OCI-LY1 (cell line): ENCODE measurements around the gene PRUNE2.
"Not testable (repeated sequence)": the region's sequence is repeated elsewhere in the genome, so short reads cannot be mapped to it uniquely, and the experiment has no call there.

Experiments
- H2AFZ ChIP-seq: fragments of 200-600 bp; sonication (generic), shearing (Covaris generic); 2 replicates; pipeline ENCODE4 v1.6.0; 2014; ENCODE audit warnings: antibody characterized with exemption, mild to moderate bottlenecking, low read length
- H3F3A ChIP-seq: fragments of 200-600 bp; sonication (generic), shearing (Covaris generic); 2 replicates; pipeline ENCODE4 v1.6.0; 2014; ENCODE audit warnings: mild to moderate bottlenecking, antibody characterized with exemption, low read length, moderate library complexity; ENCODE audit not compliant: insufficient read depth
- H3K27ac ChIP-seq: fragments of 200-600 bp; sonication (generic); 2 replicates; pipeline ENCODE4 v1.5.1; 2014; ENCODE audit warnings: low read length, mixed run types, mild to moderate bottlenecking, low read depth; ENCODE audit not compliant: poor library complexity, severe bottlenecking
- H3K27me3 ChIP-seq: fragments of 200-600 bp; sonication (generic); 2 replicates; pipeline ENCODE4 v1.6.0; 2014; ENCODE audit warnings: antibody characterized with exemption, mild to moderate bottlenecking, low read length, moderate library complexity; ENCODE audit not compliant: insufficient read depth
- H3K36me3 ChIP-seq: fragments of 200-600 bp; sonication (generic); 2 replicates; pipeline ENCODE4 v1.6.1; 2014; ENCODE audit warnings: mild to moderate bottlenecking, antibody characterized with exemption, low read length, moderate library complexity, mixed read lengths; ENCODE audit not compliant: insufficient read depth
- H3K4me1 ChIP-seq: fragments of 200-600 bp; sonication (generic); 2 replicates; pipeline ENCODE4 v1.5.1; 2014; ENCODE audit warnings: mild to moderate bottlenecking, low read length, moderate library complexity; ENCODE audit not compliant: insufficient read depth, severe bottlenecking
- H3K4me2 ChIP-seq: fragments of 200-600 bp; sonication (generic), shearing (Covaris generic); 2 replicates; pipeline ENCODE4 v1.6.1; 2014; ENCODE audit warnings: low read length
- H3K4me3 ChIP-seq: fragments of 200-600 bp; sonication (generic); 2 replicates; pipeline ENCODE4 v1.5.1; 2014; ENCODE audit warnings: low read length, low read depth, mild to moderate bottlenecking, mixed read lengths; ENCODE audit not compliant: poor library complexity, severe bottlenecking
- H3K79me2 ChIP-seq: fragments of 200-600 bp; shearing (Covaris generic); 2 replicates; pipeline ENCODE4 v1.6.1; 2016; ENCODE audit warnings: mixed run types, low read length, mixed read lengths; ENCODE audit not compliant: insufficient read depth
- H3K9ac ChIP-seq: fragments of 200-600 bp; sonication (generic), shearing (Covaris generic); 2 replicates; pipeline ENCODE4 v1.6.1; 2014; ENCODE audit warnings: mild to moderate bottlenecking, low read length, mixed read lengths
- H3K9me2 ChIP-seq: fragments of 200-600 bp; sonication (generic), shearing (Covaris generic); 2 replicates; pipeline ENCODE4 v1.6.1; 2014; ENCODE audit warnings: low read depth, mild to moderate bottlenecking, low read length, mixed read lengths
- H3K9me3 ChIP-seq: fragments of 200-600 bp; shearing (Covaris generic); 2 replicates; pipeline ENCODE4 v1.6.1; 2014; ENCODE audit warnings: low read length, mixed read lengths
- H4K20me1 ChIP-seq: fragments of 200-600 bp; sonication (generic), shearing (Covaris generic); 2 replicates; pipeline ENCODE4 v1.6.0; 2016; ENCODE audit warnings: mild to moderate bottlenecking, low read length; ENCODE audit not compliant: insufficient read depth
- CTCF ChIP-seq: fragments of 200-600 bp; sonication (generic), shearing (Covaris generic); IDR thresholded peaks from 2 replicates; pipeline ENCODE4 v1.5.1; 2017; ENCODE audit warnings: mild to moderate bottlenecking, antibody characterized with exemption, low read length, moderate library complexity, mixed read lengths
- EZH2 ChIP-seq: fragments of 200-600 bp; sonication (generic), shearing (Covaris generic); IDR thresholded peaks from 2 replicates; pipeline ENCODE4 v1.8.0; 2017; ENCODE audit warnings: borderline replicate concordance, mixed run types, mild to moderate bottlenecking, antibody characterized with exemption, low read length, moderate library complexity, mixed read lengths

The PRUNE2 gene

DNA sequence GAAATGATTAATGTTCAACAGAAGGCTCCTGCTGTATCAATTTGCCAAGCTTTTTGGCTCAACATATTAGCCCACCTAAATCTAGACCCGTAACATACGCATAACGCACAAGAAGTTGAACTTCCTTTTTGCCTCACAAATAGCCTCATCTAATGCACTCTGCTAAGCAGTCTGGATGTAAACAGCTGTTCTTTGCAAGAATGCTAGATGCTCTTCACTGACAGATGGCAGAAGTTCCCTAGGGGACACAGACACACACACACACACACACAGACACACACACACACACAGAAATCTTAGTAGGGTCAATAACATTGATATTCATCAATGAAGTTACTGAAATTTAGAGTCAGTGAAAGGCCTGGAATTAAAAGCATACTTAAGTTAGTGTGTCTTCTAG, 154.9 kb downstream of the PRUNE2 start:
- Histone ChIP-seq H3K9ac (no peak overlapping the region), H4K20me1 (no peaks in the 10 kb centered on the region), H3K9me3 (no peaks in the 10 kb centered on the region), H3K4me1 (peaks cover 16% of the 10 kb centered on the region), H3K79me2 (no peaks in the 10 kb centered on the region), H2AFZ (no peak overlapping the region), H3K9me2 (no peaks in the 10 kb centered on the region), H3K36me3 (no peaks in the 10 kb centered on the region), H3F3A (no peaks in the 10 kb centered on the region), H3K27me3 (0 out of 2 replicates have a peak, but pooled peaks cover 5% of the 10 kb centered on the region), H3K4me3 (no peak overlapping the region), H3K27ac (no peak overlapping the region), H3K4me2 (no peak overlapping the region)
- TF ChIP-seq CTCF, result no peak
- no peak for TF ChIP-seq EZH2

DNA sequence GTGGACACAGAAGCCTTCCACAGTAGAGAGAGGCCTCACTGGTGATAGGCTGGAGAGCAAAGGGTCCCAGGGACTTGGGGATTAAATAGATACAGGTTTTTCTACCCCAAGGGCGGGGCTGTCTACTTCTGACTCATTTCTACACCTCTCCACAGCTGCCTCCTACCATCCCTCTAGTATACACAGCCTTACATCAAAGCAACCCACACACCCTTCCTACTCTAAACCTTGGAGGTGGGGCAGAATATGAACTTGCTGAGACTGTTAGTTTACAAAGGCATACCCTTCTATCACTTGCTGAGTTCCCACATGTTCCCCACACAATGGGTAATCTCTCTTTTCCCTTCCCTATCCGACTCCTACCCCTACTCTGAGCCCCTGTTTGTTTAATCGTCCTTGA, 161.6 kb downstream of the PRUNE2 start:
- no peak for TF ChIP-seq CTCF
- no peak for TF ChIP-seq EZH2
- no peak overlapping the region for H2AFZ ChIP-seq

DNA sequence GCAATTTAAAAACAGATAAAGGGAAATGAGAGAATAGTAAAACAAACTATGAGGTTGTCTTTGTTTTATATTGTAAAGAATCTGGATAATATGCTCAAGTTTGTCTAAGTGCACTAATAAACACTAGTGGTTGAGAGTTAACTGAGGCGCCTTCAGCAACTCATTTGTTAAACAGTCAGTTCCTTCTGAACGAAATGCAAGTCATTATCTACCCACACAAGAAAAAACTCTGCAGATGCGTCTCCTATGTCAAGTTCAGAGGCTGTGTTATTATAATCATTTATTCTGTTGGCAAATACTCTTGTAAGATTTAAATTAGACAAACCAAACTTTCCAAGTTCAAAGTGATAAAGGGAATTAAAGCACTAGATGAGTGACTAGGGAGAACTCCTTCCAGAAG, 162.0 kb downstream of the PRUNE2 start:
- Histone ChIP-seq H4K20me1 (no peaks in the 10 kb centered on the region), H3F3A (no peaks in the 10 kb centered on the region), H3K9me2 (no peaks in the 10 kb centered on the region), H3K36me3 (no peaks in the 10 kb centered on the region), H3K79me2 (no peaks in the 10 kb centered on the region), H2AFZ (no peak overlapping the region), H3K4me2 (no peak overlapping the region), H3K4me1 (no peaks in the 10 kb centered on the region), H3K27me3 (0 out of 2 replicates have a peak, but pooled peaks cover 5% of the 10 kb centered on the region), H3K4me3 (no peak overlapping the region), H3K27ac (no peak overlapping the region), H3K9ac (no peak overlapping the region), H3K9me3 (no peaks in the 10 kb centered on the region)
- no peak for TF ChIP-seq EZH2
- no peak for TF ChIP-seq CTCF

More for the DNA sequence above, 161.6 kb downstream of the PRUNE2 start:
- Histone ChIP-seq H3K4me3 (no peak overlapping the region), H3K36me3 (no peaks in the 10 kb centered on the region), H3K27me3 (0 out of 2 replicates have a peak, but pooled peaks cover 5% of the 10 kb centered on the region), H3K9ac (no peak overlapping the region), H3K4me2 (no peak overlapping the region), H3K27ac (no peak overlapping the region), H3K9me2 (no peaks in the 10 kb centered on the region), H3K9me3 (no peaks in the 10 kb centered on the region), H3K79me2 (no peaks in the 10 kb centered on the region), H3K4me1 (no peaks in the 10 kb centered on the region), H3F3A (no peaks in the 10 kb centered on the region), H4K20me1 (no peaks in the 10 kb centered on the region)

DNA sequence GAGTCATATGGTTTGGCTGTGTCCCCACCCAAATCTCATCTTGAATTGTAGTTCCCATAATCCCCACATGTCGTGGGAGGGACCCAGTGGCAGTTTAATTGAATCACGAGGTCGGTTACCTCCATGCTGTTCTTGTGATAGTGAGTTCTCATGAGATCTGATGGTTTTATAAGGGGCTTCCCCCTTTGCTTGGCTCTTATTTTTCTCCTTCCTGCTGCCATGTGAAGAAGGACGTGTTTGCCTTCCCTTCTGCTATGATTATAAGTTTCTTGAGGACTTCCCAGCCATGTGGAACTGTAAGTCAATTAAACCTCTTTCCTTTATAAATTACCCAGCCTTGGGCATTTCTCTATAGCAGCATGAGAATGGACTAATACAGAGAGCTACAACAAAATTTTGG, 163.0 kb downstream of the PRUNE2 start:
- not testable (repeated sequence) for H3K4me3 ChIP-seq, H3K9ac ChIP-seq, H3K27me3 ChIP-seq, H2AFZ ChIP-seq, H3F3A ChIP-seq, H3K9me2 ChIP-seq, H3K79me2 ChIP-seq, H3K9me3 ChIP-seq, H3K4me1 ChIP-seq, H3K36me3 ChIP-seq, H3K4me2 ChIP-seq, H3K27ac ChIP-seq, H4K20me1 ChIP-seq
